Measurements from ENCODE around the gene AKAP8. TPM values are rescaled to one million over a fixed set of nuclear protein-coding genes. Genes with fewer than 3 reads are reported as not detected.
"Not testable (repeated sequence)": the region's sequence is repeated elsewhere in the genome, so short reads cannot be mapped to it uniquely, and the experiment has no call there.

AKAP8 gene
- total RNA-seq, 1 donor from 2014 or later, result 55.4 TPM

- peak overlapping the region; percentile 57 for H3K27ac Mint-ChIP-seq
- no peaks in the 10 kb centered on the region for H3K9me3 Mint-ChIP-seq
- peaks cover 64% of the 10 kb centered on the region for H3K36me3 Mint-ChIP-seq (ENCODE audit: low read depth)
- intact Hi-C loops (cut with micrococcal nuclease), result no loop called here
- no peak for DNase-seq
- no peak overlapping the region for H3K4me3 Mint-ChIP-seq
- peaks cover 2% of the 10 kb centered on the region for H3K4me1 Mint-ChIP-seq
- no peaks in the 10 kb centered on the region for H3K27me3 Mint-ChIP-seq
These were observed 20.7 kb downstream of the AKAP8 start for GRCh38 chr19:15358918-15359317.

GRCh38 chr19:15357906-15358305 is 21.7 kb downstream of the AKAP8 start:
- Mint-ChIP-seq H3K27ac (no peak overlapping the region), H3K9me3 (no peaks in the 10 kb centered on the region), H3K27me3 (no peaks in the 10 kb centered on the region), H3K4me3 (no peak overlapping the region), H3K36me3 (ENCODE audit: low read depth) (peaks cover 65% of the 10 kb centered on the region), H3K4me1 (peaks cover 2% of the 10 kb centered on the region)
- no peak for DNase-seq
- intact Hi-C loops (cut with micrococcal nuclease), result no loop called here

GRCh38 chr19:15354566-15355296 is 24.9 kb downstream of the AKAP8 start:
- Mint-ChIP-seq H3K4me1 (no peaks in the 10 kb centered on the region), H3K27ac (no peak overlapping the region), H3K36me3 (ENCODE audit: low read depth) (peaks cover 49% of the 10 kb centered on the region), H3K9me3 (no peaks in the 10 kb centered on the region), H3K4me3 (no peak overlapping the region), H3K27me3 (no peaks in the 10 kb centered on the region)
- no peak for DNase-seq
- intact Hi-C loops (cut with micrococcal nuclease), result no loop called here

GRCh38 chr19:15353908-15354307 is 25.7 kb downstream of the AKAP8 start:
- no peak overlapping the region for H3K27ac Mint-ChIP-seq
- H3K9me3 Mint-ChIP-seq, result no peaks in the 10 kb centered on the region
- no peak for DNase-seq
- H3K4me3 Mint-ChIP-seq, result no peak overlapping the region
- H3K27me3 Mint-ChIP-seq, result no peaks in the 10 kb centered on the region
- intact Hi-C loops (cut with micrococcal nuclease), result no loop called here
- H3K36me3 Mint-ChIP-seq (ENCODE audit: low read depth), result peaks cover 43% of the 10 kb centered on the region
- no peaks in the 10 kb centered on the region for H3K4me1 Mint-ChIP-seq

GRCh38 chr19:15352535-15352934 is 27.1 kb downstream of the AKAP8 start:
- H3K27me3 Mint-ChIP-seq; H3K4me1 Mint-ChIP-seq; intact Hi-C loops (cut with micrococcal nuclease); H3K4me3 Mint-ChIP-seq; DNase-seq; H3K9me3 Mint-ChIP-seq; H3K27ac Mint-ChIP-seq: not testable (repeated sequence)
- H3K36me3 Mint-ChIP-seq (ENCODE audit: low read depth), result peaks cover 30% of the 10 kb centered on the region

GRCh38 chr19:15341328-15341727 is 38.3 kb downstream of the AKAP8 start:
- H3K4me3 Mint-ChIP-seq; DNase-seq; H3K9me3 Mint-ChIP-seq; H3K4me1 Mint-ChIP-seq; H3K27me3 Mint-ChIP-seq; intact Hi-C loops (cut with micrococcal nuclease); H3K27ac Mint-ChIP-seq: not testable (repeated sequence)
- H3K36me3 Mint-ChIP-seq (ENCODE audit: low read depth), result peaks cover 23% of the 10 kb centered on the region

GRCh38 chr19:15340086-15340485 is 39.5 kb downstream of the AKAP8 start:
- Mint-ChIP-seq H3K4me3 (no peak overlapping the region), H3K27me3 (no peaks in the 10 kb centered on the region), H3K4me1 (no peaks in the 10 kb centered on the region), H3K9me3 (no peaks in the 10 kb centered on the region), H3K36me3 (ENCODE audit: low read depth) (peaks cover 16% of the 10 kb centered on the region), H3K27ac (no peak overlapping the region)
- intact Hi-C loops (cut with micrococcal nuclease), result no loop called here
- DNase-seq, result no peak

DNA sequence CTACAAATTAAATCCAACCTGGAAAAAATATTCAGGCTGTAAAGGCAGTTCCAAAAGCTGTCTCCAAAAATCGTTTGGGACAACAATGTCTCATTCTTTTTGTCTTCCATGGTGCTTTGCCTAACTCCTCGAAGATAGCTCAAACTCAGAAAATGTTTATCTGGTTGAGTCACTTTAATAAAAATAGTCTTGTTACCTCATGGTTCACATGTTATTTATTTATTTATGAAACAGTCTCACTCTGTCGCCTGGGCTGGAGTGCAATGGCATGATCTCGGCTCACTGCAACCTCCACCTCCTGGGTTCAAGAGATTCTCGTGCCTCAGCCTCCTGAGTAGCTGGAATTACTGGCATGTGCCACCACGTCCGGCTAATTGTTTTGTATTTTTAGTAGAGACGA is 42.4 kb downstream of the AKAP8 start:
- Mint-ChIP-seq H3K4me1 (peaks cover 7% of the 10 kb centered on the region), H3K27ac (no peak overlapping the region), H3K27me3 (no peaks in the 10 kb centered on the region), H3K36me3 (ENCODE audit: low read depth) (peaks cover 14% of the 10 kb centered on the region), H3K4me3 (no peak overlapping the region), H3K9me3 (no peaks in the 10 kb centered on the region)
- DNase-seq, result no peak
- intact Hi-C loops (cut with micrococcal nuclease), result no loop called here

DNA sequence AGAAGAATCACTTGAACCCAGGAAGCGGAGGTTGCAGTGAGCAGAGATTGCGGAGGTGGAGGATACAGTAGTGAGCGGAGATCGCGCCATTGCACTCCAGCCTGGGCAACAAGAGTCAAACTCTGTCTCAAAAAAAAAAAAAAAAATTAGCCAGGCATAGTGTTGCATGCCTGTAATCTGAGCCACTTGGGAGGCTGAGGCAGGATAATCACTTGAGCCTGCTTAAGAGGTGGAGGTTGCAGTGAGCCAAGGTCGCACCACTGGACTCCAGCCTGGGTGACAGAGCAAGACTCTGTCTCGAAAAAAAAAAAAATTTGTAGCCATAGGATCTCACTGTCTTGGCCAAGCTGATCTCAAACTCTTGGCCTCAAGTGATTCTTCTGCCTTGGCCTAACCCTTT is 43.6 kb downstream of the AKAP8 start:
- H3K36me3 Mint-ChIP-seq (ENCODE audit: low read depth), result peaks cover 17% of the 10 kb centered on the region
- H3K9me3 Mint-ChIP-seq; H3K4me1 Mint-ChIP-seq; DNase-seq; H3K27ac Mint-ChIP-seq; H3K4me3 Mint-ChIP-seq; H3K27me3 Mint-ChIP-seq; intact Hi-C loops (cut with micrococcal nuclease): not testable (repeated sequence)

DNA sequence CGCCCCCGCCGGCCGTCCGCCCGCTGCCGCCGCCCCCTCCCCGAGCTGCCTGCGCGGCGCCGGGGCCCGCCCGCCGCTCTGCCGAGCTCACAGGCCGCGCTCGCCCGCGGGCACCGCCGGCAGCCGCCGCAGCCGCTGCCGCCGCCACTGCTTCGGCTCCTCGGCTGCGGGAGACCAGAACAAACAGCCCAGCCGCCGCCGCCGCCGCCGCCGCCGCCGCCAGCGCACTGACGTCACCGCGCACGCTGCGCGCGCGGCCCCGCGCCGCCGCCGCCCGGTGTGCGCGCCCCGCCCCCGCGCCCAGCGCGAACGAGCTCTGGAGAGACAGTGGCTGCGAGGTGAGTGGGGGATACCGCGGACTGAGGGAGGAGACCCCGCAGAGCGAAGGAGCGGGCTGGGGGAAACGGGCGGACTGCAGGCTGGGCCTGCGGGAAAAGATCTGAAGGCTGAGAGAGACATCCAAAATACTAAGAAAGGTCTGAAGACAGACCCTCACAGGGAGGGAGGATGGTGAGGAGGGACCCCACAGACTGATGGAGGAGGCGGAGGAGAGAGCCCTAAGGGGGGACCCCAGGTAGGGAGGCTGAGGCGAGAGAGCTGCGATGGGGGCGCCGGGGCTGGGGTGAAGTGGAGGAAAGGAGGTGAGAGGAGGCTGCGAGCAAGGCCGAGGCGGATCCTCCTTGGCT is 47.1 kb downstream of the AKAP8 start, which contains the start of gene BRD4:
Gene BRD4 (minus strand): TSS at position 229 of the 686 bp plus-strand sequence. CDS start 59,440 bp downstream, outside the sequence.
- peak within 1 kb of the TSS; percentile 96 for H3K4me3 Mint-ChIP-seq
- H3K27ac Mint-ChIP-seq, result peak within 1 kb of the TSS; percentile 96
- peaks cover 26% of the 10 kb centered on the region for H3K36me3 Mint-ChIP-seq (ENCODE audit: low read depth)
- peak; percentile 95 for DNase-seq
- no peaks in the 10 kb centered on the region for H3K27me3 Mint-ChIP-seq
- H3K4me1 Mint-ChIP-seq, result peaks cover 29% of the 10 kb centered on the region
- H3K9me3 Mint-ChIP-seq, result no peaks in the 10 kb centered on the region
- intact Hi-C loops (cut with micrococcal nuclease), result loop anchor here (5.0 kb wide), 1 partner anchor 45 kb away; the partner anchor contains the start of gene AKAP8

DNA sequence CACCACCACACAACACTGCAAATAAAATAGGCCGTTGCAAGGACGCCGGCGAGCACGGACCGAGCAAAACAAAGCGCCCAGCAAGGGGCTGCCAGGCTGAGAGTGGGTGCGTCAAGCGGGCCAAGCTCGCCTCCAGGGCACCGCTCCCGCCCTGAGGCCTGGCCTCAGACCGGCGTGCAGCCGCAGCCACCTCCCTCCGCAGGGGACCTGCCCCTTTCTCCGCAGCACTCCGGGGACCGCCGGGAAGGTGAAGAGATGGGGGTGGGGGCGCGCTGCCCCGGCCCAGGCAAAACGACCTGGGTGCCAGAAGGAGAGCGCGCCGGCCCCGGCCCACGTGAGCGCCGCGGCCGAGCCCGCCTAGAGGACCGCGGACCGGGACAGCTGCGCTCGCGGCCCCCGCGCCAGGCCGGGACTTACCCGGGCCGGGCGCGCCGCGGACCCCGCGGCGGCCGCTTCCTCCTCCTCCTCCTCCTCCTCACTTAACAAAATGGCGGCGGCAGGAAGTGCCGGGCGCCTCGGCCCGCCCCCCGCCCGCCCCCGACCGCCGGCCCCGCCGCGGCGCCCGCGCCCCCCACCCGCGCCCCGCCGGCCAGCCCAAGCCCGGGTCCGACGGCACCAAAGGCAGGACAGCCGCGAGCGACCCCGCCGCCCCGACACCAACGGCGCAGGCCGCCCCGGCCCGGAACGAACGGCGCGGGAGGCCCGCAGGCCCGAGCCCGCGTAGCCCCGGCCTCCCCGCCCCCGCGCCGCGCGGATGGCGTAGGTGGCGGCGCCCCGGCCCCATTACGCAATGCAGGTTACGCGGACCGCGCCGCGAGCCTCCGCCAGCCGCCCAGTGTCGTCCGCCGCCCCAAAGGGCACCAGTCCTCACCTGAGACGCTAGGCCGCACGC is 47.9 kb downstream of the AKAP8 start:
- H3K9me3 Mint-ChIP-seq, result no peaks in the 10 kb centered on the region
- H3K36me3 Mint-ChIP-seq (ENCODE audit: low read depth), result peaks cover 27% of the 10 kb centered on the region
- H3K27me3 Mint-ChIP-seq, result no peaks in the 10 kb centered on the region
- peak overlapping the region; percentile 96 for H3K27ac Mint-ChIP-seq
- intact Hi-C loops (cut with micrococcal nuclease), result loop anchor here (2.0 to 5.0 kb wide), 2 partner anchors 31 to 46 kb away; partner anchors contain the start of gene AKAP8
- H3K4me1 Mint-ChIP-seq, result peaks cover 37% of the 10 kb centered on the region
- peak; percentile 89 for DNase-seq
- H3K4me3 Mint-ChIP-seq, result peak overlapping the region; percentile 96

DNA sequence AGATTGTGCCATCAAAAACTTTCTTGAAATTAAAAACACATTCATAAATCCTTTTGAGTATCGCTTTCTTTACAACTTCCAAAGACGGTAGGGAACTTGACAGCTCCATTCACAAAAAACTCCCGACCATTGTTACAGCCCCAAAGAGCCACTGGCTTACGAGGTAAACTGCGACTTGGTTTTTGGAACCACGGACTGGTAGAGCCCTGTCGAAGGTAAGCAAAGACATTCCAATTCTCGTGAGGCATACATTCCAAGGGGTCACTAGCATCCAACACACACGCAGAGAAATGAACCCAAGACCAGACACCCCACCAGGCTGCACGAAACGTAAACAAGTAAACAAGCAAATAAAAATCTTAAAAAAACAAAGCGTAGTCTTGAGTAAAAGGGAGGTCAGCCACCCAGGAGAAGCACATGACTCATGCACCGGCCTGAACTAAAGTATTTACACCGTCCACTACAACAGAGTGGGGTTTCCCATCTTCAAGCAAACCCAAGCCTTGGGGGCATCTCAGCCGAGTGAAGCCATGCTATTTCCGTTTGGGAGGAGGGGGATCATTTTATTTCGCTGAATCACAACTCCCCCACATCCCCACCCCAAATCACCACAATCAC is 48.7 kb downstream of the AKAP8 start:
- H3K36me3 Mint-ChIP-seq (ENCODE audit: low read depth), result peaks cover 27% of the 10 kb centered on the region
- no peaks in the 10 kb centered on the region for H3K27me3 Mint-ChIP-seq
- intact Hi-C loops (cut with micrococcal nuclease), result loop anchor here (2.0 to 5.0 kb wide), 2 partner anchors 30 to 46 kb away; partner anchors contain the start of gene AKAP8
- peak overlapping the region; percentile 96 for H3K27ac Mint-ChIP-seq
- H3K4me1 Mint-ChIP-seq, result peaks cover 40% of the 10 kb centered on the region
- peak overlapping the region; percentile 96 for H3K4me3 Mint-ChIP-seq
- no peak for DNase-seq
- no peaks in the 10 kb centered on the region for H3K9me3 Mint-ChIP-seq

GRCh38 chr19:15328312-15328711 is 51.3 kb downstream of the AKAP8 start:
- no peak overlapping the region for H3K4me3 Mint-ChIP-seq
- no peaks in the 10 kb centered on the region for H3K9me3 Mint-ChIP-seq
- peaks cover 28% of the 10 kb centered on the region for H3K36me3 Mint-ChIP-seq (ENCODE audit: low read depth)
- H3K27ac Mint-ChIP-seq, result no peak overlapping the region
- H3K27me3 Mint-ChIP-seq, result no peaks in the 10 kb centered on the region
- intact Hi-C loops (cut with micrococcal nuclease), result no loop called here
- peaks cover 55% of the 10 kb centered on the region for H3K4me1 Mint-ChIP-seq
- DNase-seq, result no peak
